Activated CD8-positive, alpha-beta memory T cell treated with anti-CD3 and anti-CD28 coated beads for 4 hours (primary cell): ENCODE data around the gene TSC22D2.

Experiments
- DNase-seq, 2 donors: peaks; one replicate each; pipeline ENCODE4 v3.0.0-alpha.2; 2020; ENCODE audit warnings: low read depth in 2 of 2

Gene TSC22D2

DNA sequence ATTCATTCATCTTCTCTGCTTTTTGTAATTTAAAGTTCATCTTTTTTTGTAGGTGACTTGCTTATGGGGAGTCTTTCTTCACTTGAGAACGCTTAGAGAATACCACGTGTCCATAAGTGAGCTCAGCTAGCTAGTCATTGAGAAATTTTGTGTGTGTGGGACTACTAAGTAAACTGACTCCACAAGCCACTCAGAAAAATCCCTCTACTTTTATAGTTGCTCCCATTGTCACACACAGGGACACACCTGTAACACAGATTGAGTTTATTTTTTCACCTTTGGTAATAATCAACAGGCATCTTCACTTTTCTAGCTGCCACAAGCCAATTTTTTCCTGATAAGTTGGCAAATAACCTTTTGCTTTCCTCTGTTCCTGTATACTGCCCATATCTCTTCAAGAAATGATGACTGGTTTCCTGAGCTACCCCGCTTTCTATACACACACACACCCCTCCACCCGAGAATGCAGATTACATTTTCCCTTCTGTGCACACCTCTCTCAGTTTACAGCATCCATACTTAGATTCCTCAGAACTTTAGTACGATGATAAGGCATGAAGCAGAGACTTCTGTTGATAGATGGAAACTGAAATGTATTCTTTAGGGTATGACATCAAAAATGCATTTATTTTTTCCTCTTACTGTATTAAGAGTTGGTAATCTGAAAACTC, 4.6 kb downstream of the TSC22D2 start:
- DNase-seq: no peak

GRCh38 chr3:150414258-150414657, 6.2 kb downstream of the TSC22D2 start:
- DNase-seq: no peak

DNA sequence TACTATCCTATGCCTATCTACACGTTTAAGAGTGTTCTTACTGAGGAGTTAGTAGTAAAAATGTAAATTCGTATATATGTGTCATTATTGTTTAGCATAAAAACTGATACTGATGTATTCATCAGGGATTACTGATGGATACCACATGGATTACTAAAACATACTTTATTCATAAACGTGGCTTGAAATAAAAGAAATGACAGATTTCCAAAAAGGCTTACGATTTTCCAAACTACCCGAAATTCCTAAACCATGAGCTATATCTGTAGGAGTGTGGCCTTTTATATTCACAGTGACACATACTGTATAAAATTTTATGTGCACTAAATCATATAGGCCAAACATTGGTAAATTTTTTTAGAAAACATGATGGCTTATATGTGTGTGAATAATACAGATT, 6.9 kb downstream of the TSC22D2 start:
- DNase-seq: no peak

GRCh38 chr3:150419076-150419868, 11.2 kb downstream of the TSC22D2 start:
- DNase-seq: no peak

- DNase-seq: no peak
Observed at GRCh38 chr3:150419959-150420358, 11.9 kb downstream of the TSC22D2 start.

GRCh38 chr3:150421256-150421655, 13.2 kb downstream of the TSC22D2 start:
- no peak for DNase-seq

- no peak for DNase-seq
Observed at GRCh38 chr3:150421799-150422548, 13.9 kb downstream of the TSC22D2 start.

- DNase-seq: no peak
Observed at GRCh38 chr3:150422907-150423306, 14.8 kb downstream of the TSC22D2 start.

- no peak for DNase-seq
Observed at GRCh38 chr3:150423761-150424160, 15.7 kb downstream of the TSC22D2 start.

DNA sequence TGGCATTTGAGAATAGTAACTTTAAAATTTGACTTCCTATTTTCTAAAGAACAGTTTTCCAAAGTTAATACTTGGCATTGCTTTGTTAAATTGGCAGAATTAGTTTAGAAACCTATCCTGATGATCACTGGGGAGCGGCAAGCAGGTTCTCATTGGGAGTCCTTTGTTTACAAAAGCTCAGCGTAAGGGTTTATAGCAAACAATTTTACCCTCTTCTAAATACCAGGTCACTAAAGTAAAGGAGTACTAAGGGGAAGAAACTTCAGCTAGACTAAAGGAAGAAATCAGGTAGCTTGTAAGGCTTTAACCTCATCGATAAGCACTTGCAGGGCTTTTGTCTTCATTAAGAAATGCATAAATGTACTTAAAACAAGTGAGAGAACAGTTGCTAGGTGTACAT, 18.2 kb downstream of the TSC22D2 start:
- no peak for DNase-seq

- no peak for DNase-seq
Observed at GRCh38 chr3:150428562-150428961, 20.5 kb downstream of the TSC22D2 start.

- DNase-seq: no peak
Observed at GRCh38 chr3:150429767-150430671, 21.9 kb downstream of the TSC22D2 start.

DNA sequence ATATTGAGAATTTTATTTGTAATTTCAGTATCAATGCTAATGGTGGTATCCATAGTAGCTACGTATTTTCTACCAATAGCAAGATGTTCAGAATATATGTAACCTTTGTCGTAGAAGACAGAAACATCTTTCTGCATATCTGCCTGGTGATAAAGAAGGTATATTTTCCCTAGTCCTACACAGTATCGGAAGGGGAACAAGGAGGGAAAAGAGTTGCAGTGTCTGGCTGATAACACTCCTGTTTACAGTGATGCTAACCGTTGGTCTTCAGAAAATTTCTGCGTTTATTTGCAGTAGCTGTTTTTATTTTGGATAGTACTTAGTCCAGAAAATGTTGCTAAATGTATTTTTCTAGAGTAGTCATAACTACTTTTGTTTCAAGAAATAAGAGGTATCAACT, 25.2 kb downstream of the TSC22D2 start:
- no peak for DNase-seq

- no peak for DNase-seq
Observed at GRCh38 chr3:150434234-150434633, 26.1 kb downstream of the TSC22D2 start.

- no peak for DNase-seq
Observed at GRCh38 chr3:150436161-150436560, 28.1 kb downstream of the TSC22D2 start.

GRCh38 chr3:150439657-150440056, 31.6 kb downstream of the TSC22D2 start:
- no peak for DNase-seq

- no peak for DNase-seq
Observed at GRCh38 chr3:150443331-150443741, 35.2 kb downstream of the TSC22D2 start.

GRCh38 chr3:150444371-150444770, 36.3 kb downstream of the TSC22D2 start:
- DNase-seq: no peak

- DNase-seq: no peak
Observed at GRCh38 chr3:150446470-150446977, 38.4 kb downstream of the TSC22D2 start.

- DNase-seq: no peak
Observed at GRCh38 chr3:150447084-150447483, 39.0 kb downstream of the TSC22D2 start.
